HCT116 (cell line): ENCODE data around the gene CLEC20A.

Source experiments
- CEBPB ChIP-seq: IDR thresholded peaks from 2 replicates; pipeline ENCODE4 v1.6.1; 2012; ENCODE audit warnings: low read depth
- EZH2 ChIP-seq: fragments of 200-600 bp; sonication (generic); IDR thresholded peaks from 2 replicates; pipeline ENCODE4 v1.6.1; 2017; ENCODE audit warnings: antibody characterized with exemption, mixed run types
- POLR2AphosphoS5 ChIP-seq: IDR thresholded peaks from 2 replicates; pipeline ENCODE4 v1.6.1; 2011; ENCODE audit warnings: mild to moderate bottlenecking, low read depth, low read length, moderate library complexity
- RAD21 ChIP-seq: IDR thresholded peaks from 2 replicates; pipeline ENCODE4 v1.6.1; 2012; ENCODE audit warnings: low read depth, mild to moderate bottlenecking
- TCF7L2 ChIP-seq: IDR thresholded peaks from 2 replicates; pipeline ENCODE4 v1.7.0; 2011; ENCODE audit warnings: borderline replicate concordance, inconsistent platforms; ENCODE audit not compliant: insufficient read depth, insufficient read length; ENCODE audit errors: extremely low read depth
- TF ChIP-seq, protein P1 (sequence below): IDR thresholded peaks from 2 replicates; pipeline ENCODE4 v1.6.1; 2011; ENCODE audit warnings: mild to moderate bottlenecking, low read length, moderate library complexity; ENCODE audit not compliant: insufficient replicate concordance; ENCODE audit errors: extremely low read depth
- TF ChIP-seq, protein P2 (sequence below): IDR thresholded peaks from 2 replicates; pipeline ENCODE4 v1.6.1; 2012

DNA sequence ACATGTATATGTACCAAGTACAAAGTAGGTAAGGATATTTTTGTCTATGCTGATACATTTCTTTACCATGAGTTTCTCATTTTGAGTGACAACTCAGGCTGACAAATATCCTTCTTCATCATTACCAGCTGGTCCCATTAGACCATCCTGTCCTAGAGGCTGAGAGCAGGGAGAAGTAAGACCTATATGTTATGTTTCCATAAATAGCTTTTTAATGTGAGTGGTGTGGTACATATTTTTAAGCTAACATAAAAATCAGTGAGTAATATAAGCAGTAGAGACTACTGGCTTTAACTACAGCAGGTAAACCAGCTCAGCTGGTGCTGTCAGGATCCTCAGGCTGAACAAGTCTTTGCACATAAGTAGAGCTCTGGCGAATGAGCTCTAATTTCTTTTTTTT, 62.4 kb downstream of the CLEC20A start:
- TF ChIP-seq EZH2 (no peak), CEBPB (no peak), RAD21 (no peak), TCF7L2 (no peak), POLR2AphosphoS5 (no peak)
- TF ChIP-seq, protein P1, sequence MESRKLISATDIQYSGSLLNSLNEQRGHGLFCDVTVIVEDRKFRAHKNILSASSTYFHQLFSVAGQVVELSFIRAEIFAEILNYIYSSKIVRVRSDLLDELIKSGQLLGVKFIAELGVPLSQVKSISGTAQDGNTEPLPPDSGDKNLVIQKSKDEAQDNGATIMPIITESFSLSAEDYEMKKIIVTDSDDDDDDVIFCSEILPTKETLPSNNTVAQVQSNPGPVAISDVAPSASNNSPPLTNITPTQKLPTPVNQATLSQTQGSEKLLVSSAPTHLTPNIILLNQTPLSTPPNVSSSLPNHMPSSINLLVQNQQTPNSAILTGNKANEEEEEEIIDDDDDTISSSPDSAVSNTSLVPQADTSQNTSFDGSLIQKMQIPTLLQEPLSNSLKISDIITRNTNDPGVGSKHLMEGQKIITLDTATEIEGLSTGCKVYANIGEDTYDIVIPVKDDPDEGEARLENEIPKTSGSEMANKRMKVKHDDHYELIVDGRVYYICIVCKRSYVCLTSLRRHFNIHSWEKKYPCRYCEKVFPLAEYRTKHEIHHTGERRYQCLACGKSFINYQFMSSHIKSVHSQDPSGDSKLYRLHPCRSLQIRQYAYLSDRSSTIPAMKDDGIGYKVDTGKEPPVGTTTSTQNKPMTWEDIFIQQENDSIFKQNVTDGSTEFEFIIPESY: no peak
- TF ChIP-seq, protein P2, sequence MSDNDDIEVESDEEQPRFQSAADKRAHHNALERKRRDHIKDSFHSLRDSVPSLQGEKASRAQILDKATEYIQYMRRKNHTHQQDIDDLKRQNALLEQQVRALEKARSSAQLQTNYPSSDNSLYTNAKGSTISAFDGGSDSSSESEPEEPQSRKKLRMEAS: no peak
